H1 (cell line): ENCODE results near the gene CDCA5. TPM values are rescaled to one million over a fixed set of nuclear protein-coding genes. Genes with fewer than 3 reads are reported as not detected.

Experiments used
- ATF2 ChIP-seq: IDR thresholded peaks from 2 replicates; pipeline ENCODE4 v1.6.1; 2012; ENCODE audit warnings: low read length, inconsistent platforms
- BACH1 ChIP-seq: IDR thresholded peaks from 2 replicates; pipeline ENCODE4 v1.6.1; 2012; ENCODE audit warnings: low read length, improper control_type of control experiment
- BCL11A ChIP-seq, 2 experiments: IDR thresholded peaks; one replicate each; pipeline ENCODE4 v1.6.1; 2011; ENCODE audit warnings: low read depth in 2 of 2, low read length in 2 of 2, mild to moderate bottlenecking in 2 of 2
- CBX5 ChIP-seq: fragments of 300-800, 300-1000 bp; sonication (generic); IDR thresholded peaks from 2 replicates; pipeline ENCODE4 v1.7.1; 2016; ENCODE audit warnings: antibody characterized with exemption, low read length, low read depth
- CHD1 ChIP-seq: IDR thresholded peaks from 2 replicates; pipeline ENCODE4 v1.6.1; 2012; ENCODE audit warnings: low read depth, low read length, improper control_type of control experiment
- KDM4A ChIP-seq: IDR thresholded peaks from one replicate; pipeline ENCODE4 v1.7.1; 2012; ENCODE audit warnings: low read depth, mild to moderate bottlenecking, moderate library complexity, low read length, inconsistent platforms; ENCODE audit not compliant: severe bottlenecking
- POU5F1 ChIP-seq: IDR thresholded peaks from 2 replicates; pipeline ENCODE4 v1.6.1; 2011; ENCODE audit warnings: low read depth, mild to moderate bottlenecking, low read length, moderate library complexity
- RXRA ChIP-seq: IDR thresholded peaks from 2 replicates; pipeline ENCODE4 v1.6.1; 2011; ENCODE audit warnings: low read depth, mild to moderate bottlenecking, low read length, moderate library complexity; ENCODE audit not compliant: insufficient read depth
- TEAD4 ChIP-seq: IDR thresholded peaks from 2 replicates; pipeline ENCODE4 v1.6.1; 2012; ENCODE audit warnings: low read depth, low read length, inconsistent platforms, mixed read lengths
- polyA plus RNA-seq, 7 experiments: library from polyadenylated mRNA; depleted of rRNA in 3 of 7; stranded (reverse) in 5 of 7; unstranded in 2 of 7; fragments of >200 nt in 5 of 7; fragments of 200-250 nt in 2 of 7; gene quantifications; 1 replicate in 5 of 7; 2 replicates in 1 of 7; 4 replicates in 1 of 7; pipeline versions ENCODE4 v1.2.1 to v1.2.3, GENCODE V29; 2011 to 2013; ENCODE audit warnings: missing spikeins in 2 of 7, mixed read lengths in 2 of 7
- total RNA-seq: library from RNA; stranded (reverse); fragmentation: NEBNext Ultra II Directional; extraction: Animal tissue kit (Norgen Biotek cat#: 25700); gene quantifications from 2 replicates; pipeline ENCODE4 v1.2.1, GENCODE V29; 2021
- TF ChIP-seq, protein P1 (sequence below): IDR thresholded peaks from 2 replicates; pipeline ENCODE4 v1.6.1; 2012; ENCODE audit warnings: inconsistent platforms

CDCA5 gene
- total and polyA plus RNA-seq, 2 of the 8 experiments (the other 6 are each of a cell fraction or from before 2014, with no cell fraction given), result 39.2 to 87.0 TPM

DNA sequence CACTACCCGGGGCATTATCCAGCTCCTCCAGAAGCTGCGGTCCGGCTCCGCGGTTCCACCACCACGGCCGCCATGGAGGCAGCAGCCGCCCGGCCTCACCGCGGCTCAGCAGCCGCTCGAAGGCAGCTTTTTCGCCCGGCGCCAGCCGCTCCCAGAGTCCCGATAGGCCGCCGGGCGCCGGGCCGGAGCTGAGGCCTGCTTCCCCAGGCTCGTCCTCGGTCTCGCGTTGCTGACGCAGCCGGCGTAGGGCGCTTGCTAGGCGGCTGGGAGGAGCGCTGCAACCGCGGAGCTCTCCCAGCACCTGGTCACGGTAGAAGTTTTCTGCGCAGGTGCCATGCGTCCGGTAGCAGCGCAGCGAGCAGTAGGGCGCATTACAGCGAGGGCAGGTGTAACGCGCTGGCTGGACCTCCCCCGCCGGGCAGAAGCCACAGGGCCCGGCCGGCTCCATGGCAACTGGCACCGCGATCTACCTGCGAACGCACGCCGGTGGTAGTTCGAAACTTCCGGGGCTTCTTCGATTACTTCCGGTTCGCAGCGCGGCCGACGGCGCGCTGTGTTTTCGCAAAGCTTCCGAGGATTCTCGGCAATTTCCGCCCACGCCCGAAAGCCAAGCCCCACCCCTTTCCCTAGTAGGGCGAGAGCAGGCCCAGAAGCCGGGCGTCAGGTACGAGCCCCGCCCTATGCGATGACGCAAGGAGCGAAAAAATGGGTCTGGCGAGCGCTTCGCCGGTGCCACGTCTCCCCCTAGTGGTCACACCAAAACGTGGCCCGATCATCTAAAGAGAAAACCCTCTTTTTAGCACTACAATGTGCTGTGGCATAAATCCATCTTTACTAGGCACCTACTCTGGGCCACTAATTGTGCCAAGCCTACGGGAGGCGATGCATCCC lies 33.6 kb upstream of the CDCA5 start, which contains the start of gene ZNHIT2 (continued):
- TF ChIP-seq ATF2, result peak; percentile 89
- TF ChIP-seq BCL11A (IDR thresholded peaks at IDR 0.05; ENCODE audit: low read depth in 2 of 2, low read length in 2 of 2), result no peak
- no peak; the same call in 1 of the 2 replicates for TF ChIP-seq BACH1
- no peak for TF ChIP-seq RXRA
- TF ChIP-seq CHD1, result no peak
- TF ChIP-seq TEAD4, result no peak
- TF ChIP-seq POU5F1, result no peak
- TF ChIP-seq, protein P1, sequence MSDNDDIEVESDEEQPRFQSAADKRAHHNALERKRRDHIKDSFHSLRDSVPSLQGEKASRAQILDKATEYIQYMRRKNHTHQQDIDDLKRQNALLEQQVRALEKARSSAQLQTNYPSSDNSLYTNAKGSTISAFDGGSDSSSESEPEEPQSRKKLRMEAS, result no peak; the same call in 1 of the 2 replicates
- peak; percentile 27 for TF ChIP-seq KDM4A
- no peak for TF ChIP-seq CBX5
